Endodermal cell (in vitro differentiated cells): ENCODE data around the gene PPP2R1B. TPM values are rescaled to one million over a fixed set of nuclear protein-coding genes. Genes with fewer than 3 reads are reported as not detected.
"Not testable (repeated sequence)": the region's sequence is repeated elsewhere in the genome, so short reads cannot be mapped to it uniquely, and the experiment has no call there.

Experiments used
- DNase-seq: peaks from one replicate; pipeline ENCODE4 v3.0.0-alpha.2; 2017
- H3K27ac ChIP-seq: 2 replicates; pipeline ENCODE4 v1.5.1; 2013; ENCODE audit warnings: mild to moderate bottlenecking, low read depth, low read length, moderate library complexity
- H3K27me3 ChIP-seq: 2 replicates; pipeline ENCODE4 v1.6.1; 2013; ENCODE audit warnings: mild to moderate bottlenecking, low read length, moderate library complexity; ENCODE audit not compliant: insufficient read depth, control insufficient read depth, poor library complexity, severe bottlenecking
- H3K36me3 ChIP-seq: 2 replicates; pipeline ENCODE4 v1.7.0; 2013; ENCODE audit warnings: mild to moderate bottlenecking, low read length, moderate library complexity; ENCODE audit not compliant: control insufficient read depth, insufficient read depth
- H3K4me1 ChIP-seq: one replicate; pipeline ENCODE4 v1.7.0; 2013; ENCODE audit warnings: low read length; ENCODE audit not compliant: control insufficient read depth, insufficient read depth
- H3K4me3 ChIP-seq: 2 replicates; pipeline ENCODE4 v1.5.1; 2013; ENCODE audit warnings: mild to moderate bottlenecking, low read length, moderate library complexity
- H3K9ac ChIP-seq: 2 replicates; pipeline ENCODE4 v1.6.1; 2013; ENCODE audit warnings: mild to moderate bottlenecking, low read length, moderate library complexity; ENCODE audit not compliant: poor library complexity, severe bottlenecking; ENCODE audit errors: extremely low read depth
- H3K9me3 ChIP-seq: 2 replicates; pipeline ENCODE4 v1.6.1; 2013; ENCODE audit warnings: mild to moderate bottlenecking, low read length, moderate library complexity; ENCODE audit not compliant: control insufficient read depth
- H3K27ac Mint-ChIP-seq: 2 replicates; pipeline ENCODE4 v1.8.0; 2020; ENCODE audit warnings: mixed read lengths
- H3K27me3 Mint-ChIP-seq: 2 replicates; pipeline ENCODE4 v1.8.0; 2021; ENCODE audit warnings: mild to moderate bottlenecking, mixed read lengths; ENCODE audit not compliant: insufficient read depth
- H3K36me3 Mint-ChIP-seq: 2 replicates; pipeline ENCODE4 v1.8.0; 2020; ENCODE audit warnings: low read depth, mixed read lengths
- H3K4me1 Mint-ChIP-seq: 2 replicates; pipeline ENCODE4 v1.8.0; 2020; ENCODE audit warnings: mixed read lengths
- H3K4me3 Mint-ChIP-seq: 2 replicates; pipeline ENCODE4 v1.8.0; 2020; ENCODE audit warnings: mild to moderate bottlenecking, moderate library complexity, mixed read lengths
- H3K9me3 Mint-ChIP-seq: 2 replicates; pipeline ENCODE4 v1.8.0; 2020; ENCODE audit warnings: mild to moderate bottlenecking, mixed read lengths
- WGBS, 2 experiments: methylation state at CpG; one replicate each; pipeline versions ENCODE4 v1.1.5 to v1.1.7; 2013; ENCODE audit warnings: missing lambda C conversion rate in 2 of 2, mixed read lengths in 1 of 2; ENCODE audit not compliant: insufficient coverage in 1 of 2, insufficient read length in 1 of 2; 5-methylcytosine and 5-hydroxymethylcytosine counted together
- total RNA-seq, 2 donors: library from RNA; stranded (reverse); fragmentation: NEBNext Ultra II Directional in 1 of 2; extraction: Animal tissue kit (Norgen Biotek cat#: 25700) in 1 of 2; gene quantifications; 2 replicates in 1 of 2; 3 replicates in 1 of 2; pipeline ENCODE4 v1.2.1, GENCODE V29; 2021
- TF ChIP-seq, protein P1 (sequence below): fragments of 200-600 bp; sonication (generic); conservative IDR thresholded peaks from 2 replicates; pipeline ENCODE4 v1.5.0; 2021; ENCODE audit warnings: antibody characterized with exemption, mild to moderate bottlenecking

The PPP2R1B gene
- total RNA-seq, 2 donors from 2014 or later: 70.0 to 89.7 TPM

DNA sequence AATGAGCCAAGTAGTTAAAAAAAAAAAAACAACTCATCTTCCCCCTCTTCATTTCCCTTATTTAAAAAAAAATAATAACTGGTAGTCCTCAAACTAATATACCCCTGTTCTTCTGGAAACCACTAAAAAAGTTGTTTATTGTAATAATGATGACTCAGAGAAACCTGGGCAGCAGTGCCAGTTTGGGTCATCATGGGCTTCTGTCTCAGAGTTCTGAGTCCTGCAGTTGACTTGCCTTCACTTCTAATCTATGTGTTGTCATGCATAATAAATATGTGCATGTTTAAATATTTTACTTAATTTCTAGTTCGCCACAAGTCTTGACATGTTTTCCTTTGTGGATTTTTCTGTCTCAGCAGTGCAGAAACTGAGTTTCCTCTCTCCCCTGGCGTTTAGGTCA lies 46.8 kb downstream of the PPP2R1B start:
- WGBS, 2 experiments: 90 to 100% methylated on average over 2 of the region's 2 CpGs
- Mint-ChIP-seq H3K27ac (no peak overlapping the region), H3K36me3 (peaks cover 60% of the 10 kb centered on the region), H3K4me3 (no peak overlapping the region), H3K27me3 (no peaks in the 10 kb centered on the region), H3K9me3 (no peaks in the 10 kb centered on the region), H3K4me1 (peaks cover 9% of the 10 kb centered on the region)
- no peak for DNase-seq
- TF ChIP-seq, protein P1, sequence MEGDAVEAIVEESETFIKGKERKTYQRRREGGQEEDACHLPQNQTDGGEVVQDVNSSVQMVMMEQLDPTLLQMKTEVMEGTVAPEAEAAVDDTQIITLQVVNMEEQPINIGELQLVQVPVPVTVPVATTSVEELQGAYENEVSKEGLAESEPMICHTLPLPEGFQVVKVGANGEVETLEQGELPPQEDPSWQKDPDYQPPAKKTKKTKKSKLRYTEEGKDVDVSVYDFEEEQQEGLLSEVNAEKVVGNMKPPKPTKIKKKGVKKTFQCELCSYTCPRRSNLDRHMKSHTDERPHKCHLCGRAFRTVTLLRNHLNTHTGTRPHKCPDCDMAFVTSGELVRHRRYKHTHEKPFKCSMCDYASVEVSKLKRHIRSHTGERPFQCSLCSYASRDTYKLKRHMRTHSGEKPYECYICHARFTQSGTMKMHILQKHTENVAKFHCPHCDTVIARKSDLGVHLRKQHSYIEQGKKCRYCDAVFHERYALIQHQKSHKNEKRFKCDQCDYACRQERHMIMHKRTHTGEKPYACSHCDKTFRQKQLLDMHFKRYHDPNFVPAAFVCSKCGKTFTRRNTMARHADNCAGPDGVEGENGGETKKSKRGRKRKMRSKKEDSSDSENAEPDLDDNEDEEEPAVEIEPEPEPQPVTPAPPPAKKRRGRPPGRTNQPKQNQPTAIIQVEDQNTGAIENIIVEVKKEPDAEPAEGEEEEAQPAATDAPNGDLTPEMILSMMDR: no peak
- H3K27ac ChIP-seq: no peak overlapping the region
- H3K9ac ChIP-seq: no peak overlapping the region
- H3K27me3 ChIP-seq: no peaks in the 10 kb centered on the region
- peaks cover 4% of the 10 kb centered on the region for H3K4me1 ChIP-seq
- H3K4me3 ChIP-seq: no peak overlapping the region
- H3K9me3 ChIP-seq: no peaks in the 10 kb centered on the region
- peaks cover 59% of the 10 kb centered on the region for H3K36me3 ChIP-seq

DNA sequence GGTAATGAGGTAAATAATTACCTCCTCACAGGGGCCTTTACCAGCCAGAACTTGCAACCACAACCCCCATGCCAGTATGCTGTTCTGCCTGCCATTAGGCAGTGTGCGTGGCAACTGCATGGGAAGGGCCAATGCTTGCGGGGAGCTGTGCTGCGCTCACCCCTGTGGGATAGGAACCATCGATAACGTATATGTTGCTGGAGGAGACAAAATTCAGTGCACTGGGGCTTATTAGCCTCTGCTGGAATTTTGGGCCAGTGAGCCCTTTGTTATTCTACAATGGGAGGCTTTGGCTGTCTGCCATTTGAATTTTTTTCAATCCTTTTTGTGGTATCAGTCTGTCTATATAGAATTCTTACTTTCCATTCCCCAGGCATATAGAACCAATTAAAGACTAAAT lies 47.3 kb downstream of the PPP2R1B start:
- Mint-ChIP-seq H3K9me3 (no peaks in the 10 kb centered on the region), H3K4me3 (no peak overlapping the region), H3K27ac (no peak overlapping the region), H3K36me3 (peaks cover 56% of the 10 kb centered on the region), H3K4me1 (peaks cover 13% of the 10 kb centered on the region), H3K27me3 (no peaks in the 10 kb centered on the region)
- H3K9ac ChIP-seq: no peak overlapping the region
- no peak for DNase-seq
- no peak overlapping the region for H3K27ac ChIP-seq
- TF ChIP-seq, protein P1: no peak
- no peaks in the 10 kb centered on the region for H3K9me3 ChIP-seq
- peaks cover 54% of the 10 kb centered on the region for H3K36me3 ChIP-seq
- 94 to 97% methylated on average over 5 of the region's 5 CpGs for WGBS, 2 experiments
- H3K4me3 ChIP-seq: no peak overlapping the region
- H3K27me3 ChIP-seq: no peaks in the 10 kb centered on the region
- peaks cover 4% of the 10 kb centered on the region for H3K4me1 ChIP-seq

DNA sequence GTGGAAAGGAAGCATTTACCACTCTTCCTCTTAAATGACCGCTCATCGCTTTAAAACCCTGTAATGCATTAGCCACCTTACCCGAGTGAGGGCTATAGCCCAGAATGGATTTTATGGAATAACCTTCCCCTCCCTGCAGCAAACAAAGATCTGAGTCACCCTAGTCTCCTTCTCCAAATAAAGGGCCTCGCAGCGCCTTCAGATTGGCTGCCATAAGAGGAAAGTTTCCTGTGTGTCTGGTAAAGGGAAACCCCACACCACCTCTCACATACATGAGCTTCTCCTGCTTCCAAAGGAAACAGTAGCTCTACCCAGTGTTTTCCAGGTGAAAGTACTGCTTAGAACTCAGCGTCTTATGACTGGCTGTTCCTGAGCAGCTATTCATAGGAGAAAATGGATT lies 47.8 kb downstream of the PPP2R1B start:
- H3K4me3 Mint-ChIP-seq: no peak overlapping the region
- peaks cover 13% of the 10 kb centered on the region for H3K4me1 Mint-ChIP-seq
- no peaks in the 10 kb centered on the region for H3K9me3 Mint-ChIP-seq
- peaks cover 54% of the 10 kb centered on the region for H3K36me3 ChIP-seq
- H3K4me1 ChIP-seq: peaks cover 4% of the 10 kb centered on the region
- peaks cover 52% of the 10 kb centered on the region for H3K36me3 Mint-ChIP-seq
- WGBS, 2 experiments: 90 to 100% methylated on average over 1 to 6 of the region's 6 CpGs
- no peak overlapping the region for H3K9ac ChIP-seq
- H3K27me3 ChIP-seq: no peaks in the 10 kb centered on the region
- no peaks in the 10 kb centered on the region for H3K27me3 Mint-ChIP-seq
- no peak overlapping the region for H3K27ac Mint-ChIP-seq
- no peaks in the 10 kb centered on the region for H3K9me3 ChIP-seq
- no peak overlapping the region for H3K4me3 ChIP-seq
- no peak for DNase-seq
- TF ChIP-seq, protein P1: no peak
- no peak overlapping the region for H3K27ac ChIP-seq

DNA sequence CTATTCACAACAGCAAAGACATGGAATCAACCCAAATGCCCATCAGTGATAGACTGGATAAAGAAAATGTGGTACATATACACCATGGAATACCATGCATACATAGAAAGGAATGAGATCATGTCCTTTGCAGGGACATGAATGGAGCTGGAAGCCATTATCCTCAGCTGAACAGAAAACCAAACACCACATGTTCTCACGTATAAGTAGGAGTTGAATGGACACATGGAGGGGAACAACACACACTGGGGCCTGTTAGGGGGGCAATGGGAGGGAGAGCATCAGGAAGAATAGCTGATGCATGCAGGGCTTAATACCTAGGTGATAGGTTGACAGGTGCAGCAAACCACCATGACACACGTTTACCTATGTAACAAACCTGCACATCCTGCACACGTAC lies 48.5 kb downstream of the PPP2R1B start:
- not testable (repeated sequence) for H3K27ac ChIP-seq, H3K4me1 ChIP-seq, H3K27ac Mint-ChIP-seq, H3K4me3 ChIP-seq, DNase-seq, H3K27me3 Mint-ChIP-seq, H3K9me3 Mint-ChIP-seq, H3K9ac ChIP-seq, H3K4me3 Mint-ChIP-seq, H3K27me3 ChIP-seq, H3K9me3 ChIP-seq
- Mint-ChIP-seq H3K36me3 (peaks cover 47% of the 10 kb centered on the region), H3K4me1 (peaks cover 13% of the 10 kb centered on the region)
- peaks cover 51% of the 10 kb centered on the region for H3K36me3 ChIP-seq
- WGBS, 2 experiments: 94% methylated on average over 3 of the region's 3 CpGs; no CpG with 5 or more reads in 1 of the 2 experiments
